Skeletal muscle cell (primary cell): ENCODE data around the gene CCNQ.

ENCODE experiments used
- DNase-seq: peaks from one replicate; pipeline ENCODE4 v3.0.0-alpha.2; 2010; ENCODE audit warnings: low read depth
- H3K4me3 ChIP-seq: 2 replicates; pipeline ENCODE4 v1.5.1; 2011; ENCODE audit warnings: low read depth, mild to moderate bottlenecking, control low read depth, low read length, moderate library complexity

Gene CCNQ

GRCh38 chrX:153638041-153638371 lies 39.1 kb upstream of the CCNQ start:
- DNase-seq: no peak
- no peak overlapping the region for H3K4me3 ChIP-seq

DNA sequence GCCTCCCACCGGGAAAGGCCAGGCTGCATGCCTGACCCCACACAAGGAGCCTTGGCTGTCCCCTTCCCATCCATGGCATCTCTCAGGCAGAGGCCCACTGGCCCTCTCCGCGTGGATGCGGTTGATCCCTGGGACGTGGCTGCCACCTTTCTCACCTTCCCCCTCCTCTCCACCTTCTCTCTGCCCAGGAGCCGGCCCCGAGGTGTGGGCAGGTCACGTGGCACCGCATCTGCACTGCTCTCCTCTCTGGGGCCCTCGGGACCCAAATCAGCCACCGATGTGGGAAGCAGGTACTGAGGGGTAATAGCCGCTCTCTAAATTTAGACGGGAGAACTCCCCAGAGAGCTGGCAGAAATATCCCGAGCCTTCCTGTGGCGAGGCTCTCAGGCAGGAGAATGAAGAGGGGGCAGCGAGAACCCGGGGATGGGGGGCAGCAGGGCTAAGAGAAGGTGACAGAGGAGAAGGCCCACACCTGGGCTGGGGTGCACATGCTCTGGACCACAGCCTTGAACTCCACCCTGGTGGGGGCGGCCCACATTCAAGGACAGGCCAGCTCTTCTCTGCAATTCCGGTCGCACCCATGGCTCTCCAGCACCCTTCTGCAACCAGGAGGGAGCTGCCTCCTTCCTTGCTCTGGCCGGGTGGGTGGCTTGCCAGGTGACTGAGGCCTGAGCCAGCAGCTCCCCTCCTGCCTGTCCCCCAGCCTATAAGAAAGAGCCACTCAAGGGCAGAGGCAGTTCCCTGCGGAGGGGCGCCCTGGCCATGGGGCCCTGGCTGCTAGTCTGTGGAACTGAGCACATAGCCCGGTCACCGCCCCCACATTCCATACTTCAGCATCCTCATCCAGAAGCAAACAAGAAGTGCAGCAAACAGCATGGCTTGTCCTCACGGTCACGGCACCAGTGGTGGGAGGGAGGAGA lies 38.4 kb upstream of the CCNQ start:
- DNase-seq: no peak
- H3K4me3 ChIP-seq: no peak overlapping the region

DNA sequence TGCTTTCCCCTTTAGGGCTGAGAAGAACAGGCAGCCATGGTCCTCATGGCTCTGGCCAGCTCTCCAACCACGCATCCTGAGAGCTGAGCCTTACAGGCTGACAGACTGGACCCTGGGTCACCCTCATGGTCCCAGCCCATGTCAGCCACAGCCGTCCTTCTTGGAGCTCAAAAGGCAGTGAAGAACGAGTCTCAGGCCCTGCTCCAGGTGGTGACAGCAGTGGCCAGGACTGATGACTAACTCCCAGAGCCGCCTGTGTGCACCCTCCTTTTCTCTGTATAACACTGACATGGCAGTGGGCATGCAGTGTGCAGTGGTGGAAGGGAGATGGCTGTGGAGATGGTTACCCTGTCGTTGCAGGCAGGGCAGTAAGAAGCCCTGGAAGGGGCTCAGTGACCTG lies 37.8 kb upstream of the CCNQ start:
- no peak overlapping the region for H3K4me3 ChIP-seq
- no peak for DNase-seq

DNA sequence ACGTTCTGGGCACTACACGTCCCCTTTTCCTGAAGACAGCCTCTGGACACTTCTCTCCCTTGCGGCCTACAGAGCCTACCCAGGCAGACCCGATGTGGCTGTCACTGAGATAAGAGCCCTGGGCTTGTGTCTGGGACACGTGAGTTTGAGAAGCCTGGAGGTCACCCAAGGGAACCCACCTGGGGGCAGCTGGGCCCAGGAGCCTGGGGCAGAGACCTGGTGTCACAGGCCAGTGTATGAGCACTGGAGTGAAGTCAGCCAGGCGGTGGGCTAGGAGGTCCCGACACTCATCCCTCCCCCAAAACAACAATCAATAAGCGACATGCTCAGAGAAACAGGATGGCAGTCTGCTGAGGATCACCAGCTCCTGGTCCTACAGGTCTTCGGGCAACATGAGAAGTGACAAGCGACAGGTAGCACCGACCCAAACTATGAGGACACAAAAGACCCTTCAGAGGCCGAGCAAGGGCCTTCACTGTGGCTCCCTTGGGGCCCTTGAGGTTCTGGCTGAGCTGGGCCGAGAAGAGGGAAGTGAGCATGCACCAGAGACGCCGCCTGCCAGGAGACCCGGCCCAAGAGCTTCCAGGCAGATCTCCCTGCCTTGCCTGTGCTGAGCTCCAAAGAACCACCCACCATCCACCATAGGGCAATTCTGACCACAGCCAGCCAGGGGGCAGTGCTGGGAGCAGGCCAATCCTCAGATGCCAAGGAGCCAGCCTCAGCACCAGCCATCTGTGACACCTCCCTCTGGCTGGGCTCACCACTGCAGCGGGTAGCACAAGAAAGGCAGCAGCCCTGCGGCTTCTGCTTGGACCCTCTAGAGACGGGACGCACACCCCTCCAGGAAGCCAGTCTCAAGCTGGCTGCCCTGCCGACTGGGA lies 37.1 kb upstream of the CCNQ start:
- DNase-seq: no peak

DNA sequence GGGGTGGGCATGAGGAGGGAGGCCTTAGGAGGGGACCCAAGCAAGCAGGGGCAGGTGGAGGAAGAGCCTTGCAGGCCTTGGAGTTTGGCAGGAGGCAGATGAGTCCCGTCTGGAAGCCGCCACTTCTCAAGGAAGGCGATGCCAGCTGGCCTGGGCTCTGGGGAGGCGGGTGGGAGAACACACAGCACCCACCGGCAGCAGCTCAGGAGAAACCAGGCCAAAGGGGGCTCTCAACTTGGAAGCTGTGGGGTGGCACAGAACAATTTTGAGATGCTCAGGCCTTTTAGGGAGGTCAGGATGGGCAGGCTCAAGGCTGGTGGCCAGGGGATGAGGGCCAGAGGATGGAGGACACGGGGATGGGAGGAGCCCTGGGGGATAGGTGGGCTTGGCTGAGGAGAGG lies 36.4 kb upstream of the CCNQ start:
- H3K4me3 ChIP-seq: no peak overlapping the region
- no peak for DNase-seq

More for the DNA sequence above, 37.1 kb upstream of the CCNQ start:
- H3K4me3 ChIP-seq: no peak overlapping the region

GRCh38 chrX:153634832-153635231 lies 35.9 kb upstream of the CCNQ start:
- no peak for DNase-seq
- H3K4me3 ChIP-seq: no peak overlapping the region

- no peak for DNase-seq
- H3K4me3 ChIP-seq: no peak overlapping the region
These were observed 35.3 kb upstream of the CCNQ start for GRCh38 chrX:153634236-153634635.

DNA sequence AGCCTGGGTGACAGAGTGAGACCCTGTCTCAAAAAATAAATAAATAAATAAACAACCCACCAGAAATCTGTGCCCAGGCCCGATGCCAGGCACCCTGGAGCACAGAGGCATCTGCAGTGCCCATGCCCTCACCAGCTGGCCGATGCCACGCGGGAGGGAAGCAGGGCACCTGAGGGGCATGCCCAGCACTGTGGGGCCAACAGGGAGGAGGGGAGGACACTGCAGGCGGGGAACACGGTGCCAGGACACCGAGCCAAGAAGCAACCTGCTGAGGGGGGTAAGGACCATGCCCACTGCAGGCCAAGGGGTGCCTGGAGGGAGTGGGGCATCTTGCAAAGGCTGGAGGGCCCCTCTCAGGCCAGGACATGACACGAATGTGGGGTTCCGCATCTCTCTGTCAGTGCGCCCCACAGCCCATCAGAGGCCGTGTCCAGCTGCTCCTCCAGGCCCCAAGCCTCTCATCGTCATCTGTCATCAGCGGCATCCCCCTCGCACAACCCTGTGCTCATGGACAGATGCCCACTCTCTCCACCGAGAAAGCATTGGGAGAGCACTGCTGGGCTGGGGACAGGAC lies 34.8 kb upstream of the CCNQ start:
- no peak overlapping the region for H3K4me3 ChIP-seq
- no peak for DNase-seq

- no peak overlapping the region for H3K4me3 ChIP-seq
- no peak for DNase-seq
These were observed 34.1 kb upstream of the CCNQ start for GRCh38 chrX:153633048-153633447.

DNA sequence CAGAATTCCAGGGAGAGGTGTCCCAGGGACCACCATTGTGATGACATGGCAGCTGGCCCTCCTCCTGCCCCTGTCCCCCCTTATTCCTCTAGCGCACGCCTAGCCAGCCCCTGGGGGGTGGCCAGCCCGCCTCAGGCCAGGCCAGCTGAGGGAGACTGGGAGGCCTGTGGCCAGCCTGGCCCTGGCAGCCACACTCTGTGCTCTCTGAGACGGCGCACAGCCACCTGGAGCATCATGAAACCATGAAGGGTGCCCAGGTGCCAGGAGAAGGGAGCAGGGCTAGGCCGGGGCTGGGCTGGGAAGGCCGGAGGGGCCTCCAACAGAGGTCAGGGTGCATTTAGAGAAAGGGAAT lies 33.6 kb upstream of the CCNQ start:
- no peak overlapping the region for H3K4me3 ChIP-seq
- DNase-seq: no peak

DNA sequence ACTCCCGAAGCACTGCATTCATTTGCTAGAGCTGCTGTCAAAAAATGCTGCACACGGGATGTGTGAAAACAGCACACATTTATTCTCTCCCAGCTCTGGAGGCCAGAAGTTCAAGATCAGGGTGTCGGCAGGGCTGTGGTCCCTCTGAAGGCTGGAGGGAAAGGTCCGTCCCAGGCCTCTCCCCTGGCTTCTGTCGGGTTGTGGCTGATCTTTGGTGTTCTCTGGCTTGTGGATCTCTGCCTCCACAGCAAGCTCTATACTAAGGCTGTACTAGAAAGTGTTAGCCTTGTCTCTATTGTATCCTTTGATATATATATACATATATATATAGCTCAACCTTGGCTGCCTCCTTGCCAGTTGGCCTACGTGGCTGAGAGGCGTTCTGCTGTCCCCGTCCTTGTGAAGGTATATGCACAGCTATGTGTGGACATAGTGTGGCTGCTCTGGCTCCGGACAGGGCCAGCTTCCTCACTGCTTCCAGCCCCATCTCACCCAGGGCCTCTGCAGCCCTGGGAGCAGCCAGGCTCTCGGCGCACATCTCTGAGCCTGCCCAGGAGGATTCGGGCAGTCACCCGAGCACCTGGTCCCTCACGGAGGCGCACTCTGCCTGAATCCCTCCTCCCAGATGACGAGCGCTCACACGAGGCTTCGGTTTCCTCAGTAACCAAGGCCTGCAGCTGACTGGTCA lies 33.1 kb upstream of the CCNQ start:
- H3K4me3 ChIP-seq: no peak overlapping the region
- DNase-seq: no peak

DNA sequence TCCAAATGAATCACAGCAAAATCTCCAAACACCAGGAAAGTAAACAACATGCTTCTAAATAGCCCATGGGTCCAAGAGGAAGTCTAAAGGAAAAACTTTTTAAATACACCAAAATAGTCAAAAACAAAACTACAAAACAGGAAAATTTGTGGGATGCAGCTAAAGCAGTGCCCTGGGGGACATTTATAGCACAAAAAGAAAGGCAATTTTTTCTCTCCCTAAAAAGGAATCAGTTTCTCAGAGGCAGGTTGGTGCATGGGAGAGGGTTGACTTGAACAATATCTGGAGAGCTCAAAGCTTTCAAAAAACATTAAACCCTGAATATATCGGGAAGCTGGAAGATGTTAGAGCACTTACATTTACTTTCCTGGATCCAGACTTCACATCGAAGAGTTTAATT lies 32.4 kb upstream of the CCNQ start:
- H3K4me3 ChIP-seq: no peak overlapping the region
- DNase-seq: no peak

- no peak for DNase-seq
- no peak overlapping the region for H3K4me3 ChIP-seq
These were observed 29.7 kb upstream of the CCNQ start for GRCh38 chrX:153628665-153629064.

DNA sequence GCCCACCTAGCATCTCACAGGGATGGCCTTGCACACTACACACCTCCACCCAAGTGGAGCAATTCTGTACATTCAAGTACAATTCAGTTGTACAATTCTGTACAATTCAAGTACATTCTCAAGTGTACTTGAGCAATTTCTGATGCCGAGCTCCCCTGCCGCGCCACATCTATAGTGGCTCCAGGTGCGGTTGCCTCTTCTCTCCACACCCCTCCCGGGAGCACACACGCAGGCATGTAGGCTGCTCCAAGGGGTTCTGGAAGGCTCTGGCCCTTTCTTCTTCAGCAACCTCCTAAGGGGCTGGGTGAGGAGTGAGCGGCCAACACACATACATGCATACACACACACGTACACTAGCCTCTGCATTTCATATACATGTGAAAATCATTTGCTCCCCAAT lies 29.2 kb upstream of the CCNQ start:
- H3K4me3 ChIP-seq: no peak overlapping the region
- DNase-seq: no peak

DNA sequence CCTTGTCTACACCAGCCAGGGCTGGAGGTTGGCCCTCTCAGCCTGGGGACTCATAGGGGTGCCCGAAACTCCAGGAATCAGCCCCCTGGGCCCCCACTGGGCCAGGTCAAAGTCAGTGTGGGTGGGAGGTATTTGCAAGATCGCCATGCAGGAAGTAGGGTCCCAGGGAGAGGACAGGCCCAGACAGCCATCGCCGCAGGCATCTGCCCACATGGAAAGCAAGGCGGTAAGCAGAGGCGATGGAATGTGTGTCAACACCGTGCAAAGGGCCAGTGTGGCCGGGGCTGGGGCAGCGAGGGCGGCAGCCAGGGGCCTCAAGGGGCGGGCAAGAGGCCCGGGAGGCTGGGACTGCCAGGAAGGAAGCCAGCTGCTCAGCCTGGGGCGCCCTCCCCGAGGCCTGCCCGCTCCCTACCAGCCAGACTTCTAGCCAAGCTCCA lies 28.8 kb upstream of the CCNQ start:
- no peak for DNase-seq
- no peak overlapping the region for H3K4me3 ChIP-seq

- no peak overlapping the region for H3K4me3 ChIP-seq
- no peak for DNase-seq
These were observed 28.1 kb upstream of the CCNQ start for GRCh38 chrX:153626863-153627674.

- no peak overlapping the region for H3K4me3 ChIP-seq
- no peak for DNase-seq
These were observed 27.2 kb upstream of the CCNQ start for GRCh38 chrX:153626025-153626633.

DNA sequence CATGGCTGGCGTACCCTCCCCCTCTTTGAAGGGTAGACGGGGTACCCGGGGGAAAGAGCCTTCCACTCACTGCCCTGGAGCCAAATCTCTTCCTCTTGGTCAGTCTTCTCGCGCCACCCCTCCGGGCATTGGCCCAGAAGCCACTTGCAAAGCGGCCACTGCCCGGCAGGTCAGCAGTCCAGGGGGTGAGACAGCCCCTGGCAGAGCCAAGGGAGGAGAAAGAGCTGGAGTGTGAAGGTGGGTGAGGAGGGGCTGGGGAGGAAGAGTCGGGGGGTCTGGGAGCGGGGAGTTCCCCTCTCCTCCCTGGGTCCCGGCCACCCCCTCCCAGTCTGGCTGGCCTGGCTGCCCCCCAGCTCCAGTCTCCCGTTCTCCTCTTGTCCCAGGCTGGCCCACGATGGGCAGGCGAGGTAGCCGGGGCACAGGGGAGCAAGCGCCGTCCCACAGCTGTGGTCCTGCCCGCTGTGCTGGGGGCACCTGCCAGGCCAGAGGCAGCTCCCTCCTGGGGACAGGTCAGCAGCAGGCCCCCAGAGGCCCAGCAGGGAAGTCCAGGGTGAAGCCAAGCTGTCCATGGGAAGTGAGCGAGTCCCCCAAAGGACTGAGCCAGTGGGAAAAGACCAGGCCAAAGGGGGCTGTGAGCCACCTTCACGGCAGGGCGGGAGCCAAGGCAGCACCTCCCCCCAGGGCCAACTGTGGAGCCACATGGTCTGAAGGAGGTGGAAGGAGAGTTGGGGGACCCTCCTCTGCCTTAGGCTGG lies 26.5 kb upstream of the CCNQ start:
- H3K4me3 ChIP-seq: no peak overlapping the region
- DNase-seq: no peak
